ENCODE results near the gene SYF2.
"Not testable (repeated sequence)": the region's sequence is repeated elsewhere in the genome, so short reads cannot be mapped to it uniquely, and the experiment has no call there.

SYF2 gene

DNA sequence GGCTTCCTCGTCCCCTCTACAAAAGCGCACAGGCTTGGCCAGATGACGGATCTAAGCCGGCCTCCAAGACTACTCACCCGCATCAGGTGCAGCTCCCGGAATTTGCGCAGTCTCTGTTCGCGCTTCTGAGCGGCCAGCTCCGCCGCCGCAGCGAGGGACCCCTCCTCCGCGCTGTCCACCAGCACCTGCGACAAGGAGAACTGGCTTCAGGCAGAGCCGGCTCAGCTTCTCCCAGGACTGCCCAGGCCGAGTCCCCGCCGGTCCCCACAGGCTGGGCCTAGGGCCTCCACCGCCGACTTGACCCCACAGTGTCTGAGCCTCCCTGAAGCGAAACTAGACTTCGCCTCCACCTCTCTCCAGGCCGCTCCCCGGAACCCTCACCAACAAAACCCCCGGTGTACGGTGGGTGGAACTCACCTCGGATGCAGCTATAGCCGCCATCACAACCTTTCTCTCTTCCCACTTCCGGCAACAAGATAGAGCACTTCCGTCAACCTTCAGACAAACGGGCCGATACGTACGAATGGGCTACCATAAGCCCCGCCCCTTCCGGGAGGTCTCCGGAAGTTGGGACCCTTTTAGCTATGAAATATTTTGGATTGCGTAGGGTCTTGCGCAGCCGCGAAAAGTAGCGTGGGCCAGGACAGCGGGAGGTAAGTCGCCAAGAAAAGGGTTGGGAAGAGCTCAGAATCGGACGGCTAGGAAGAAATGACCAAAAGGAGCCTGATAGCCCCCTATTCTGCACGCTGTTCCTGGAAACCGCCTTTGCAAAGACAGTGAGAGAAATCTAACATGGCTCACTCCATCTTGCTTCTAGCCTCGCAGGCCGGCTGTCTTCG lies at the start of gene SYF2:
Gene SYF2, minus strand, starts transcription at position 476 of the 839 bp plus-strand sequence. Its CDS starts 35 bp downstream, at position 441.
- peak; percentile 96 to 97 for DNase-seq

DNA sequence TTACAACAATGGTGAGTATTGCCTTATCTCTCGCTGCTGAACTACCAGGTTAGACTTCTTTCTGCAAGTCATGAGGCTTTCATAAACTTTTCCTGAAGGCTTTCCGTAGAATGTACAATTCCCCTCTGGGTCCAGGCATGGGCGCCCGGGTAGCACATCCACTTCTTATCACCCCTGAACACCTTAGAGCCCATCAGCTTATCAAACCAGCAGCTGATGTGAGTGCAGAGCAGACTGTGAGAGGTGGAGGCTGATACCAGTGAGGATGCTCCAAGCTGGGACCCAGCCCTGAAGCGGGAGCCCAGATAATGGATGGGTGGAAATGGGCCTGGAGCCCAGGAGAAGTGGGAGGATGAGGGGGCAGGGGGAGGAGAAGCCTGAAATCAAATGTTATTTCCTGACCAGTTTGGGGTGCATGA lies 47.4 kb upstream of the SYF2 start:
- DNase-seq = not testable (repeated sequence)

DNA sequence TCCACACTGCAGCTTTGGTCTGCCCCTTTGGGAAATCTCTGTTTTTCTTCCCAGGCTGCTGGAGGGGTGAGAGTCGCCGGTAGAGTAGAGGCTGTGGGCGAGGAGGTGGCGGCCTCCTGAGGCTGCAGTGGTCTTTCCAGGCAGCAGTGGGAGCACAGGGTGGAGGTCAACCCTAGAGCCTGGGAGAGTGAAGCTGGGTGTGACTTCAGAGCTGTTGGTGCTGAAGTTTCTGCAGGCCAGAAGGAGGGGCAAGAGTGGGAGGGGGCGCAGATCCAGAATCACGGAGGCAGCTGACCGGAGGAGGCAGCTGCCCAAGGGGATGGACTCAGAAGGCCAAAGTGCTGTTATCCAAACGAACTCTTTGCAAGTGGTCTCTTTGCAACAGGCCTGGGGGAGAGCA lies 46.5 kb upstream of the SYF2 start:
- not testable (repeated sequence) for DNase-seq

DNA sequence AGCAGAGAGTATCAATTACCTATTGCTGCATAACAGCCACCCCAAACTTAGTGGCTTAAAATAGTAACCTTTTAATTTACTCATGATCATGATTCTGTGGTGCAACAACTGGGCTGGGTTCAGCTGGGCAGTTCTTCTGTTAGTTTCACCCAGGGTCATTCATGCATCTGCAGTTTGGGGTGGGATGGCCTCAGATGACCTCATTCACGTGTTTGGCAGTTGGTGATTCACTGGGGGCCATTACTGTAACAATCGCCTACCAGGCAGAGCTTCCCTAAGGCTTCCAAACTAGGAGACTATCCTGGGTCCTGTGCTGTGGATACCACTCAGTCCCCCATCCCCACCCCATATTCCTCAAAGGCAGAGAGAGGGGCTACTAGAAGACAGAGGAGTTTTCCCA lies 46.1 kb upstream of the SYF2 start:
- not testable (repeated sequence) for DNase-seq

DNA sequence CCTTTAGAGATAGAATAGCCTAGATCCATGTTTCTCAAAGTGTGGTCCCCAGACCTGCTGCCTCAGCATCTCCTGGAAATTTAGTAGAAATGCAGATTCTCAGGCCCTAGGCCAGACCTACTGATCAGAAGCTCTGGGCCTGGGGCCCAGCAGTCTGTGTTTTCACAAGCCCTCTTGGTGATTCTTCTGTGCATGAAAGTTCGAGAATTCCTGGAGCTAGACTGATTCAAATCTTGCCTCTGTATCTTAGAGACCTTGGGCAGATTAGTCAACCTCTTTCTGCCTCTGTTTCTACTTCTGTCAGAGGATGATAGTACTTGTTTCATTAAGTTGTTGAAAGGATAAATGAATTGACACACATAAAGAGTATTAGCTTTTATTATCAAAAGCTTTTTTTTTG lies 45.0 kb upstream of the SYF2 start:
- DNase-seq = not testable (repeated sequence)

DNA sequence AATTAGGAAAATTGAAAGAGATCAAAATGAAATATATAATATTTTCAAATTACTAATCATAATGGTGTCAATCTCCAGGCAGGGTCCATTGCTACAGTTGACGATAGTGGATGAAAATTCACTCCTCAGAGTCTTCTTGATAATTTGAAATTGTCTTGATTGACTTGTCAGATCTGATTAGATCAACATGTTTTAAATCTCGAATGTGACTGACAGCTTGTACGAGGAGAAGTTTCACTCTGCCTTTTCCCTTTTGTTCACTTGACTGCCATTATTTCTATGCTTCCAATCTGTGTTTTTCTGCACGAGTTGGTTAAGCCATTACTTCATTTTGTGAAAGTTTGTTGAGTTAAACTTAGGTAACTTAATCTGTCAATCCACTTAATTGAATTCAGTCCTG lies 43.3 kb upstream of the SYF2 start:
- not testable (repeated sequence) for DNase-seq

DNA sequence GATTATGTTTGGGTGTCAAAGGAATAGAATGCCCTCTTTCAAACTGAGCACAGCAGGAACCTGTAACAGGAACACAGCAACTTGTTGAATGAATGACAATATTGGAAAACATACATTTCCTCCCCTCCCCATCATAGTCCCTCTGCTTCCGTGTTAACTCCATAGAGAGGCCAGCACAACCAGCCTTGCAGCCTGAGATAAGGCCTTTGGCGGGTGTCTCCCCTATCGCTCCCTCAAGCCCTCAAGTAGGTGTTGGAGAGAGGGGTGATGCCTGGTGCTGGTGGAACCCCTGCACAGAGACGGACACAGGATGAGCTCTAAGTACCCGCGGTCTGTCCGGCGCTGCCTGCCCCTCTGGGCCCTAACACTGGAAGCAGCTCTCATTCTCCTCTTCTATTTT lies 39.9 kb upstream of the SYF2 start, which contains the start of gene RHD:
Gene RHD, plus strand, starts transcription at position 272 of the 400 bp plus-strand sequence. Its CDS starts 39 bp downstream, at position 311.
- not testable (repeated sequence) for DNase-seq

DNA sequence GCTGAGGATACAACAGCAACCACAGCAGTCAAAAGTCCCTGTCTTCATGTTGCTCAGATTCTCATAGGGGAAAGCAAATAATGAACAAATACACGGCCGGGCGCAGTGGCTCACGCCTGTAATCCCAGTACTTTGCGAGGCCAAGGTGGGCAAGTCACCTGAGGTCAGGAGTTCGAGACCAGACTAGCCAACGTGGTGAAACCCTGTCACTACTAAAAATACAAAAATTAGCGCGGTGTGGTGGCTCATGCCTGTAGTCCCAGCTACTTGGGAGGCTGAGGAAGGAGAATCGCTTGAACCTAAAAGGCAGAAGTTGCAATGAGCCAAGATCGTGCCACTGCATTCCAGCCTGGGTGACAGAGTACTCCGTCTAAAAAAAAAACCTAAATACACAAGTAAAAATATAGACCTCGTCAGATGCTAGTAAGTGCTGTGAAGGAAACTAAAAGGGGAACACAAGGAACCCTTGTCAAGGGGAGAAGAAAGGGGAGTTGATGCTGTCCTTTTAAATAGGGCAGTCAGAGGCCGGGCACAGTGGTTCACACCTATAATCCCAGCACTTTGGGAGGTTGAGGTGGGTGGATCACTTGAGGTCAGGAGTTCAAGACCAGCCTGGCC lies 36.0 kb upstream of the SYF2 start:
- DNase-seq = not testable (repeated sequence)

DNA sequence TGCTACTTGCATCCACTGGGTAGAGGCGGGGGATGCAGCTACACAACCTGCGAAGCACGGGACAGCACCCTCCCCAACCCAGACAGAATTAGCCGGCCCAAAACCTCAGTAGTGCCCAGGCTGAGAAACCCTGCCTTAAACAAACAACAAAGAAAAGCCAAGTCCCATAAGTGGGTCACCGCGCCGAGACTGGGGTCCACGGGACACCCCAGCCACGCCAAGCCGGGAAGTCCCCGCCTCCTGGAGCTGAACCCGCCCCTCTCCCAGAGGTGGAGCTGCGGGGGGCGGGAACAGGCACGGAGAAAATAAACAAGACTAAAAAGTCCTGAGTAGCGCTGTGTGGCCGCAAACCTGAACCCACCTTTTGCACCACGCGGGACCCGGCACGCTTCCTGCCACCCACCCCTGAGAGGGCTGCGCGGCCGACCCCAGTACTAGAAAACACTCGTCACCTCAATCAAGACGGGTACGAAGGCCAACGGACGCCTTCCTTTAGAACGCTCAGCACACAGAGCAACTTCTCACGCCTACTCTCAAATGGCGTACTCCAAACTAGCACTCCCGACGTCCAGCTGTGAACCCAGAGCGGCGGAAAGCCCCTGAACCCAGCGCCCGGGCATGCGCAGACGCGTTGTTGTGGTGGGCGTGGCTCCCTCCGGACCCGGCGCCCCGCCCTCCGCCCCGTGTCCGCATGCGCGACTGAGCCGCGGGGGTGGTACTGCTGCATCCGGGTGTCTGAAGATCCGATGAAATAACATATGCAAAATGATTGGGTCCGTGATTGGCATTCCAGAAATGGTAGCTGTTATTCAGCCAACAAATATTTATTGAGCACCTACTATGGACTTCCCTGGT lies 35.2 kb upstream of the SYF2 start:
- not testable (repeated sequence) for DNase-seq

DNA sequence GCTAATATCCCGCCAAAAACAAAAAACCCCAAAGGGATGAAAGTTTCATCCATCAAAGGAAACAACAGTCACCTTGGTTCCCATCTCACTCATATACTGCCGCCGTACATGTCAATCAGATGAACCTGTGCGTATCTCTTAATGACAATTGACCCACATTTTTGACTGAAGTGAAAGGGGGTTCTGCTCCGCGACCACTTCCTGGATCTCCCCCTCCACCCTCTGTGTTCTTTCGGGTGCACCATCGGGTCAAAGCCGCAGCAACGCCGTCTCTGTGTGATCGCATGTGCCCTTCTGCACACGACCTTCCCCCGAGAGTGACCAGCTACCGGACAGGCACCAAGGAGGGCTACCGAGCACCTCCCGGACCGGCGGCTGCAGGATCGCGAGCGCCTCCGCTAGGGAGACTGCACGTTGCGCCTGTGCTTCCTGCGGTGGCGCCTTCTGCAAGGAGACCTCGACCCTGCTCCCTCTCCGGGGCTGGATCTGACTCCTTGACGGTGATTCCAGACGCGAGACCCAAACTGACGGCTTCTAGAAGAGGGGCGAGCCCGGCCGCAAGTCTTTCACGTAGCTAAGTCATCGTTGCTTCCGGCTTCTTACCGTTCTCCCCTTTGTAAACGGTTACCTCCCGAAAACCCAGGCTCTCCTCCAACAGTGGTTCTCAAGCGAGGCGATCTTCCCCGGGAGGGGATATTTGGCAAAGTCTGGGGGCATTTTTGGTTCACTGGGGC lies 34.4 kb upstream of the SYF2 start:
- not testable (repeated sequence) for DNase-seq

DNA sequence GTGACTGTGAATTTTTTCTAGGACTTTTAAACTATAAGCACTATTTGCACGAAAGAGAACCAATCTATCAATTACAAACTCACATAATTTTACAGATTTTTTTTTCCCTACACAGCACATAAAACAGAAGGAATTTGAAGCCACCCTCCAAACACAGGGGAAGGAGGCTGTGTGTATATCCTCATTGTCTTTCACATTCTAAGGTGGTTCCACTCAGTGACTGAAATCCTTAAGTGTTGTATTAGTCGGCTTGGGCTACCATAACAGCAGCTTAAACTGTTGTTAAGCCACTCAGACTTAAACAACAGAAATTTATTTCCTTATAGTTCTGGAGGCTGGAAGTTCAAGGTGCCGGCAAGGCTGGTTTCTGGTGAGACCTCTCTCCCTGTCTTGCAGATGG lies 28.0 kb upstream of the SYF2 start:
- DNase-seq = not testable (repeated sequence)

DNA sequence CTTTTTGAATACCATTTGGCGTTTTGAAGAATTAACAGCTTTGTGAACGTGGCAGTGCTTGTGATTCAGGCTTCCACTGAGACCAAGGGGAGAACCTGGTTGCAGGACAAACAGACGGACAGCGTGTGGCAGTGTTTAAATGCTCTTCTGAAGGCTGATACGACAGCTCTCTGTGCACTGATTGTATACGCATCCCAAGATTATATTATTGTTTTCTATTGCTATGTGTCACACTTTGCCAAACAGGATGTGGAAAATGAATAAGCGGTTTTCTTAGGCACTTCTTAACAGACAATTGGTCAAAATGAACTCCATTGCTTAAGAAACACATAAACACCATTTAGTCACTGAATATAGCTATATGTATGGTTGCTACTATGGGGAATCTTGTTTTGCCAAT lies 27.5 kb upstream of the SYF2 start:
- not testable (repeated sequence) for DNase-seq

DNA sequence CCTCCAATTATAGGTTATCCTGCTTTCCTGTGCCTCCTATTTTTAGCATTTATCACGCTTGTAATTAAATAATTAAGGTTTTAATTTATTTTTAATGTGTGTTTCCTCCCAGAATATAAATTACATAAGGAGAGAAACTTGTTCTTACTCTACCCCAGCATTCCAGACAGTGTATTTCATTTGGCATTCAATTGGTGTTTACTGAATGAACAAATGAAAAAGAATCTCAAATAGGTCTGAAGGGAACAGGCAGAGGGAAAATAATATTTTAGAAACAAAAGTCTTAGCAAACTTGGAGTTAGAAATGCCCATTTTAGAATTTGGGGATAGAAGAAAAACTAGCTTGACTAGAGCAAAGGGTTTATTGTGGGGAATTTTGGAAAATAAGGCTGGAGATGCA lies 24.9 kb upstream of the SYF2 start:
- DNase-seq = no peak

DNA sequence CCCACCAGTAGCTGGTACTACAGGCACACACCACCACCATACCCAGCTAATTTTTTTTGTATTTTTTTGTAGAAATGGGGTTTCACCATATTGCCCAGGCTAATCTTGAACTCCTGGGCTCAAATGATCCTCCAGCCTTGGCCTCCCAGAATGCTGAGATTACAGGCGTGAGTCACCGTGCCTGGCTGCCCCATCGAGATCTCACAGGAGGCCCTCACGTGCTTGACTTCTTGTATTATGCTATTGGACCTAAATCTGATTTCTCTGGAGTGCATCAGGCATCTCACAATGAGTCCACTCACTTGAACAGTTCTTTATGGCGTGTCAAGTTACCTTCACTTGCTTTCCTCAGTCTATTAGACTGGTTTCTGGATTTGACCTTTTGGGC lies 24.3 kb upstream of the SYF2 start:
- no peak for DNase-seq

DNA sequence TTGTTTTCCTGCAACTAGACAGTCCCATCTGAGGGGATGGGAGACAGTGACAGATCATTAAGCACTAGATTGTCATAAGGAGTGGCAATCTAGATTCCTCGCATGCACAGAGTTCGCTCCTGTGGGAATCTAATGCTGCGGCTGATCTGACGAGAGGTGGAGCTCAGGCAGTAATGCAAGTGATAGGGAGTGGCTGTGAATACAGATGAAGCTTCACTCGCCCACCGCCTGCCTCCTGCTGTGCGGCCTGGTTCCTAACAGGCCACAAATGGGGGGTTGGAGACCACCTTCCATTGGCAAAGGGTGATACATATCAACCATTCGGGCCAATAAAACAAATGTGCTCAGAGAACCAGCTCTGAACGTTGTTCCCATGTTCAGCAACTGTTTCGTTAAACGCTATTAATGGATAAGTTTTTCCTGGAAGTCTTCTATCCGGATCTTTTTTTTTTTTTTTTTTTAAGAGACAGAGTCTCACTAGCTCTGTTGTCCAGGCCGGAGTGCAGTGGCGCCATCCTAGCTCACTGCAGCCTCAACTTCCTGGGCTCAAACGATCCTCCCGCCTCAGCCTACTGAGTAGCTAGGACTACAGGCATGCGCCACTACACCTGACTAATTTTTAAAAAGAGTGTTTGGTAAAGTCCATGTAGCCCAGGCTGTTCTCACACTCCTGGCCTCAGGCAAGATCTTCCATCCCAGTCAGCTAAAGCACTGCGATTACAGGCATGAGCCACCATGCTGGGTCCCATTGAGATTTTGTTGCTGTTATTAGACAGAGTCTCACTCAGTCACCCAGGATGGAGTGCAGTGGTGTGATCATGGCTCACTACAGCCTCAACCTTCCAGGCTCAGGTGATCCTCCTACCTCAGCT lies 23.6 kb upstream of the SYF2 start:
- DNase-seq = no peak

DNA sequence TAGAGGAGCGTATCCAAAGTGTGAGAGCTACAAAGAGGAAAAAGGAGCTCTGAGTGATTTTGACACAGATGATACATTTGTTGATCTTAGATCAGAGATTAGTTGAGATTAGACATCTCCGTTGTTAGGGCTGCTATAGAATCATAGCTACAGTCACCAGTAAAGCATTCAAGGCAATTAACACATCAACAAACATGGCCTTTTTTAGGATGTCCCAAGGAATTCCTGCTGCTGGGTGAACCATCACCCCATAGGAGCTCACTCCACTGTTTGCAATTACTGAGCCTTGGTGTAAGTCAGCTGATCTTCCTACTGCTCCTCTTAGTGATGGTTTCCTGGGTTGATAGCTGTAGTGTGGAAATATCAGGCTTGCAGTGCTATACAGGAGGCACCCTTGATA lies 21.6 kb upstream of the SYF2 start:
- DNase-seq = no peak

DNA sequence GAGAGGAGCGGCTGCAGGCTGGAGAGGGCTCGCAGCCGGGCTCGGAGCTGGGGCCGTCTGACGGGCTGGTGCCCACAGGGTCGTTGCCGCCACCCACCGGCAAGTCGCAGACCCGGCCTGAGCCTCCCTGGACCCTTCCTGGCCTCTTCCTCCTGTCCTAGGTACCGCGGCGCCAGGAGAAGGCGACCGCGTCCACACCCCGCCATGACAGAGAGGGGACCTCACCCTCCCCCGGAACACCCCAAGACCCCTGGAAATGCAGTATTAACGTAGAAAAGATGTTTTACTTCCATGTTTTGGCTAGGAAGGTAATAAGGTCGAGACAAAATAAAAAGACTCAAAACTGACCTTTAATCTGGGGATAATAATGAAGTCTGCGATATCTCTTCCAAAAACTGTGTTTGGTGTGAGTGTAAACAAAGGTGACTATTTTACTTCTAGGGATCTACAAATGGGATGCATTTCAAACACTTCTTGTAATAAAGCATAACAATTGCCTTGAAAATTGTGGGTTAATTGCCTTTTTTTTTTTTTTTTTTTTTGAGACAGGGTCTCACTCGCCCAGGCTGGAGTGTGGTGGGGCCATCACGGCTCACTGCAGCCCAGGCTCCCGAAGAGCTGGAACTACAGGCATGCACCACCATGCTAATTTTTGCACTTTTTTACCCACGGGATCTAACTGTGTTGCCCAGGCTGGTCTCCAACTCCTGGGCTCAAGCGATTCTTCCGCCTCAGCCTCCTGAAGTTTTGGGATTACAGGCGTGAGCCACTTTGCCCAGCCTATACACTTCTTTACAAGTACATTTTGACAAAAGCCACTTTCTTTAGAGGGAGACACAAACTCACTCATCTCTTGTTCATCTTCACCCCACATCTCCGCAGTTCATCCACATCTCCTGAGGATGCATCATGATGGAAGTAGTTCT lies 15.8 kb upstream of the SYF2 start:
- DNase-seq = no peak

DNA sequence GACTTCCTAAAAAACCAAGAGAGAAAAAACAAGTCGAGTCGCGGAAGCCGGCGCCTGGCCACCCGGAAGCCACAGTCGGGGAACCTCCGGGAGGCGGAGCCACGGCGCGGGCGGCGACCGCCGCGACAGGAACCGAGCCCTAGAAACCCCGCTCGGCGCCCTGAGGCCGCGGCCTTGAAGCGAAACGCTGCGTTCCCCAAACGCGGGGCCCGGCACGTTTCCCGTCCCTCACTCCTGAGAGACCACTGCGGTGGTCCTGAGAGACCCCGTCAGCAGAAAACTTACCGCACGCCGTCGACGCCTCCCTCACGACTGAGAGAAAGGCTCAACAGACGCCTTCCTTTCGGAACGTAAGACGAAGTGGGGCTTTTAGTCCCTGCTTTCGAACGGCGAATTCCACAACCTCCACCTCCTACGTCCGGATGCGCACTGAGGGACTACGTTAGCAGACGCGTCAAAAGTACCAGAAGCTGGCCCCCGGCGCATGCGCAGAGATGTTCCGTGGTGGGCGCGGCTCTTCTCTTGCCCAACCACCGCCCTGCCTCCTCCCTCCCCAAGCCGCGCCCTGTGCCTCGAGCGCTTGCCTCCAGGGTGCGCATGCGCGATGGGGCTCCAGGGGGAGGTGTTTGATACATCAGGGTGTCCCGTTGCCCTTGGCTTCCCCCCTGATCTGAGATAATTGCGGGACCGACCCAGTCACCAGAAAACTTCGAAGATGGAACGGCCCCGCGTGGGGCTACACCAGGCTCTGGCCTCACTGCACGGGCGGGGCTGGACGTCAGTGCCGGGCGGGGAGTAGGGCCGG lies 14.9 kb upstream of the SYF2 start, which contains the start of gene RSRP1:
Gene RSRP1, minus strand, starts transcription at position 431 of the 805 bp plus-strand sequence. CDS start 491 bp downstream, outside the sequence.
- peak; percentile 100 for DNase-seq

DNA sequence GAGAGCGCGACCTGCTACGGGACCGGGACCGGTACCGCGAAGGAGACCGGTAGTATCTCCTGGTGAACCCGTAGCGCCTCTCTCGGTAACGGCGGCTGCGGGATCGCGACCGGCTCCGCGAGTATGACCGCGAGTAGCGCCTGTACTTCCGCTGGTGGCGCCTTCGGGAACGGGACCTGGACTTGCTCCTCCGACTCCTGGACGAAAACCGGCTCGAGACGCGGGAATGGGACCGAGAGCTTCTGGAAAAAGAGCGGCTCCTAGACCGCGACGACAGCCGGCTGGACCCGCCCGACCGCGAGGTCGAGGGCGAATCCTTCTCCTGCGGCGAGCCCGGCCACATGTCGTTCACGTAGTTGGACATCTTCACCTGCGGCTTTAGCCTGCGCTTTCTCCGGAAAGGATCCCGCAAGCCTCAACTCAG lies 14.3 kb upstream of the SYF2 start:
- DNase-seq = no peak

Data from NCI-H446 (cell line).